Epithelial cell of prostate (primary cell): ENCODE measurements around the gene CORO1C.

Source experiments
- DNase-seq: peaks from one replicate; pipeline ENCODE4 v3.0.0-alpha.2; 2011; ENCODE audit warnings: low read depth, low spot score
- H3K27ac ChIP-seq: fragments of 450-650 bp; 2 replicates; pipeline ENCODE4 v1.5.1; 2017; ENCODE audit warnings: mild to moderate bottlenecking

The CORO1C gene

GRCh38 chr12:108608616-108609015 is 122.7 kb downstream of the CORO1C start:
- DNase-seq: no peak
- H3K27ac ChIP-seq: no peak overlapping the region

- H3K27ac ChIP-seq: no peak overlapping the region
- no peak for DNase-seq
These were observed 123.2 kb downstream of the CORO1C start for GRCh38 chr12:108607981-108608600.

GRCh38 chr12:108606492-108606891 is 124.8 kb downstream of the CORO1C start:
- H3K27ac ChIP-seq: no peak overlapping the region
- no peak for DNase-seq

GRCh38 chr12:108605690-108606406 is 125.5 kb downstream of the CORO1C start:
- no peak overlapping the region for H3K27ac ChIP-seq
- DNase-seq: no peak

- no peak overlapping the region for H3K27ac ChIP-seq
- no peak for DNase-seq
These were observed 126.2 kb downstream of the CORO1C start for GRCh38 chr12:108605000-108605689.

GRCh38 chr12:108604208-108604941 is 126.9 kb downstream of the CORO1C start:
- DNase-seq: no peak
- no peak overlapping the region for H3K27ac ChIP-seq

- no peak overlapping the region for H3K27ac ChIP-seq
- no peak for DNase-seq
These were observed 127.6 kb downstream of the CORO1C start for GRCh38 chr12:108603743-108604142.

- DNase-seq: no peak
- H3K27ac ChIP-seq: no peak overlapping the region
These were observed 128.2 kb downstream of the CORO1C start for GRCh38 chr12:108602976-108603704.

- DNase-seq: no peak
- H3K27ac ChIP-seq: no peak overlapping the region
These were observed 129.1 kb downstream of the CORO1C start for GRCh38 chr12:108602209-108602705.

- no peak for DNase-seq
- H3K27ac ChIP-seq: no peak overlapping the region
These were observed 130.7 kb downstream of the CORO1C start for GRCh38 chr12:108600702-108601007.

- no peak for DNase-seq
These were observed 131.2 kb downstream of the CORO1C start for GRCh38 chr12:108599948-108600701.

GRCh38 chr12:108599541-108599940 is 131.8 kb downstream of the CORO1C start:
- DNase-seq: no peak
- no peak overlapping the region for H3K27ac ChIP-seq

More at GRCh38 chr12:108599948-108600701, 131.2 kb downstream of the CORO1C start:
- H3K27ac ChIP-seq: no peak overlapping the region

- no peak for DNase-seq
- H3K27ac ChIP-seq: no peak overlapping the region
These were observed 132.6 kb downstream of the CORO1C start for GRCh38 chr12:108598553-108599250.

GRCh38 chr12:108597559-108598471 is 133.5 kb downstream of the CORO1C start, which contains the start of gene TMEM119:
TMEM119 (minus strand) TSS chr12:108598084; CDS start chr12:108592383, 5,701 bp downstream.
- H3K27ac ChIP-seq: no peak within 1 kb of the TSS
- no peak for DNase-seq

- H3K27ac ChIP-seq: no peak overlapping the region
- no peak for DNase-seq
These were observed 134.3 kb downstream of the CORO1C start for GRCh38 chr12:108596854-108597558.

- H3K27ac ChIP-seq: no peak overlapping the region
These were observed 135.3 kb downstream of the CORO1C start for GRCh38 chr12:108595711-108596647.

More at GRCh38 chr12:108595711-108596647, 135.3 kb downstream of the CORO1C start:
- no peak for DNase-seq
